ENCODE results near the gene MAN1B1.

MAN1B1 gene

GRCh38 chr9:137149363-137149762, 62.6 kb downstream of the MAN1B1 start:
- DNase-seq, result no peak

- no peak for DNase-seq
Observed at GRCh38 chr9:137149942-137150616, 63.3 kb downstream of the MAN1B1 start.

GRCh38 chr9:137150617-137151457, 64.1 kb downstream of the MAN1B1 start:
- peak; percentile 10 for DNase-seq

DNA sequence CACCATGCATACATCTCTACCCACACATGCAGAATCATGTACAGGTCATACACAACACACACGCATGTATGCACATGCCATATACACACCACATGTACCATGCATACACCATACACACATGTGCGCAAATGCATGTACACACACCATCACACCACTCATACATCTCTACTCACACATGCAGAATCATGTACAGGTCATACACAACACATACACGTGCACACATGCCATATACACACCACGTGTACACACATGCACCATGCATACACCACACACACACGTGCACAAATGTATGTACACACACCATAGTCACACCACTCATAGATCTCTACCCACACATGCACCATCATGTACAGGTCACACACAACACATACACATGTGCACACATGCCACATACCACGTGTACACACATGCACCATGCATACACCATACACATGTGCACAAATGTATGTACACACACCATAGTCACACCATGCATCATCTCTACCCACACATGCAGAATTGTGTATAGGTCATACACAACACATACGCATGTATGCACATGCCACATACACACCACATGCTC, 66.1 kb downstream of the MAN1B1 start:
- no peak for DNase-seq

DNA sequence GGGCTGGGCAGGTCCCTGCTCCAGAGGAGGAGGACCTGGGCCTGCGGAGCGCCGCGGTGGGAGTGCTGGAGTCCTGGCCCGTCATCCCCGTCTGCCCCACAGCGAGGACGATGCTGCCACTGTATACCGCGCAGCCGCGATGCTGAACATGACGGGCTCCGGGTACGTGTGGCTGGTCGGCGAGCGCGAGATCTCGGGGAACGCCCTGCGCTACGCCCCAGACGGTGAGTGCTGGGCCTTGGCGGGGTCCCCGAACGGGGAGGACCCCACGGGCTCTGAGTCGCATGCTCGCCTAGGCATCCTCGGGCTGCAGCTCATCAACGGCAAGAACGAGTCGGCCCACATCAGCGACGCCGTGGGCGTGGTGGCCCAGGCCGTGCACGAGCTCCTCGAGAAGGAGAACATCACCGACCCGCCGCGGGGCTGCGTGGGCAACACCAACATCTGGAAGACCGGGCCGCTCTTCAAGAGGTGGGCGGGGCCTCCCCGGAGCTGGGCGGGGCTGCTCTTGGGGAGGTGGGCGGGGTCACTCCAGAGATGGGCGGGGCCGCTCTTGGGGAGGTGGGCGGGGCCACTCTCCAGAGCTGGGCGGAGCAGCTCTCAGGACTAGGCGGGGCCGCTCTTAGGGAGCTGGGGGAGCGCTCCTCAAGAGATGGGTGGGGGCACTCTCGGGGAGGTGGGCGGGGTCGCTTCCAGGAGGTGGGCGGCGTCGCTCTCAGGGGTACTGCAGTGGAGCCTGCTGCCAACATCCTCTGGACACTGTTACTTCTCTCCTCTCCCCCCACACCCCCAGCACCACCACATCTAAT, 70.0 kb downstream of the MAN1B1 start:
- DNase-seq, result peak; percentile 29

- no peak for DNase-seq
Observed at GRCh38 chr9:137157618-137158415, 71.0 kb downstream of the MAN1B1 start.

- DNase-seq, result no peak
Observed at GRCh38 chr9:137158625-137159024, 71.8 kb downstream of the MAN1B1 start.
